Fibroblast of villous mesenchyme (primary cell): Measurements from ENCODE around the gene SPATA31E1. TPM values are rescaled to one million over a fixed set of nuclear protein-coding genes. Genes with fewer than 3 reads are reported as not detected.
A peak's percentile ranks its signal among the peaks of the same experiment; 100 is the strongest.

Experiments
- DNase-seq: peaks from one replicate; pipeline ENCODE4 v3.0.0-alpha.2; 2010; ENCODE audit warnings: low read depth
- H3K4me3 ChIP-seq: 2 replicates; pipeline ENCODE4 v1.5.1; 2011; ENCODE audit warnings: low read depth, mild to moderate bottlenecking, low read length
- CTCF ChIP-seq: IDR thresholded peaks from 2 replicates; pipeline ENCODE4 v1.5.1; 2012; ENCODE audit warnings: low read depth, mild to moderate bottlenecking, low read length; ENCODE audit not compliant: insufficient read depth
- total RNA-seq: library from RNA; depleted of rRNA; stranded (reverse); fragments of >200 nt; gene quantifications from 2 replicates; pipeline ENCODE4 v1.2.3, GENCODE V29; 2012

SPATA31E1 gene
- total RNA-seq, 1 donor, result not detected

GRCh38 chr9:87868635-87869034, 14.0 kb upstream of the SPATA31E1 start:
- DNase-seq, result no peak
- no peak for TF ChIP-seq CTCF
- no peak overlapping the region for H3K4me3 ChIP-seq

GRCh38 chr9:87869082-87869481, 13.6 kb upstream of the SPATA31E1 start:
- H3K4me3 ChIP-seq, result no peak overlapping the region
- no peak for DNase-seq
- TF ChIP-seq CTCF, result no peak

- DNase-seq, result no peak
- TF ChIP-seq CTCF, result no peak
- H3K4me3 ChIP-seq, result no peak overlapping the region
These were observed 11.1 kb upstream of the SPATA31E1 start for GRCh38 chr9:87871425-87872078.

GRCh38 chr9:87872079-87872624, 10.5 kb upstream of the SPATA31E1 start:
- TF ChIP-seq CTCF, result no peak
- DNase-seq, result peak; percentile 29
- H3K4me3 ChIP-seq, result no peak overlapping the region

- H3K4me3 ChIP-seq, result no peak overlapping the region
- peak; percentile 66 for DNase-seq
- TF ChIP-seq CTCF, result no peak
These were observed 8.9 kb upstream of the SPATA31E1 start for GRCh38 chr9:87873607-87874303.

GRCh38 chr9:87874304-87874623, 8.4 kb upstream of the SPATA31E1 start:
- no peak for TF ChIP-seq CTCF
- DNase-seq, result peak; percentile 72
- H3K4me3 ChIP-seq, result no peak overlapping the region
